T-helper 1 cell (primary cell): ENCODE data around the gene SBK1.

Experiments
- DNase-seq, 5 donors: peaks; one replicate each; pipeline ENCODE4 v3.0.0-alpha.2; 2012 to 2020

SBK1 gene

GRCh38 chr16:28283173-28283572 lies 9.2 kb upstream of the SBK1 start:
- no peak for DNase-seq

GRCh38 chr16:28283798-28284577 lies 8.3 kb upstream of the SBK1 start:
- no peak for DNase-seq

GRCh38 chr16:28285649-28286048 lies 6.7 kb upstream of the SBK1 start:
- no peak for DNase-seq

DNA sequence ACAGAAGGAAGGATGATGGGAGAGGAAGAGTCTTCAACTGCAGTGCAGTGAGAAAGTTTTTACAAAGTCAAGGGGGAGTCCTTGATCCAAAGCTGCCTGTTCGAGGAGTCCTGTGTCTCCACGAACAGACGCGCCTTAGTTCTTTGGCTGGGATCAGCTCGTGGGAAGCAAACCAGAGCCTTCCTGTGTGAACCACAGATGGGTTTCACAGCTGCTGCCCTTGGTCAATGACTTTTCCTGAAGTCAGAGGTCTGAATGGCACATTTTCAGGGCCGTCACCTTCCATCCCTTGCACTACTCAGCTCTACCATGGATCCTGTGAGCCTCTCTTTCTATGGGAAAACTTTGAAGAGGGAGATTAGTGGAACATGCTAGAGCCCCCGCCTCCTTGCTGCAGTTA lies 4.2 kb upstream of the SBK1 start:
- DNase-seq: no peak

GRCh38 chr16:28289048-28289447 lies 3.3 kb upstream of the SBK1 start:
- DNase-seq: no peak

- no peak for DNase-seq
Measured at GRCh38 chr16:28289939-28290858, 2.1 kb upstream of the SBK1 start.

GRCh38 chr16:28290859-28291254 lies 1.5 kb upstream of the SBK1 start:
- DNase-seq: no peak

DNA sequence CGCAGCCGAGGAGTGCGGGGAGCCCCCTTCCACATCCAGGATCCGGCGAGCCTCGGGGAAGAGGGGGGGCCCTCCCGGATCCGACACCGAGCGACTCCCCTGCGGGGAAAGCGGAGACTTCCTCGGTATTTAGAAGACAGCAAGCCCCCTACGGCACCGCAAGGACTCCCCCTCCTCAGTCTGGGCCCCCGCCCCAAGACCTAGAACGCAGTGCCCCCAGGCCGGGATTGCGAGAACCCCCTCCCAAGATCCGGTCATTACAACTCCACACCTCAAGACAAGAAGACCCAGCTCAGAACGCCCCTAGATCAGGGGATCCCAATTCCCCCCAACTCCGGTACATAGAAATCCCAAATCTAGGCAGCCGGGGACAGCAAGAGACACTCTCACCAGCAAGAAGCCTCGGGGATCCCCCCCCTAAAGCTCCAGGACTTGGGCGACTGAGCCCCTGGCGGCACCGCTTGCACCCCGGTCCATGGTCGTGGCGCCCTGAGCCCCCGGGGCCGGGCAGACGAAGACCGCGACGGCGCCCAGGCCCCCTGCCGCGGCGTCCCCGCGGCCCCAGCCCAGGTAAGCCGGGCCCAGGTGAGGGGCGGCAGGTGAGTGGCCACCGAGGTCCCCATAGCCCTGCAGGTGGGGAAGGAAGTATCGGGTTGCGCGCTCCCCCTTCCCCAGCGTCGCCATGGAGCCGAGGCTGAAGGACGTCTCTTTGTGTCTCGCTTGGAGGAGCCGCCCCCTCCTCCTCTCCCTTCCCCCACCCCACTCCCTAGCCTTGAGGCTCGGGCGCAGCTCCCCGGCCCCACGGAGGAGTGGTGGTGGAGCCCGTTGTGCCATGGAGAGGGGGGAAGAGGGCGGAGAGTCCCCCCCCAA lies 641 bp downstream of the SBK1 start:
- DNase-seq: peak in 1 of 5 donors; percentile 17

- no peak for DNase-seq
Measured at GRCh38 chr16:28293601-28293960, 1.3 kb downstream of the SBK1 start.

DNA sequence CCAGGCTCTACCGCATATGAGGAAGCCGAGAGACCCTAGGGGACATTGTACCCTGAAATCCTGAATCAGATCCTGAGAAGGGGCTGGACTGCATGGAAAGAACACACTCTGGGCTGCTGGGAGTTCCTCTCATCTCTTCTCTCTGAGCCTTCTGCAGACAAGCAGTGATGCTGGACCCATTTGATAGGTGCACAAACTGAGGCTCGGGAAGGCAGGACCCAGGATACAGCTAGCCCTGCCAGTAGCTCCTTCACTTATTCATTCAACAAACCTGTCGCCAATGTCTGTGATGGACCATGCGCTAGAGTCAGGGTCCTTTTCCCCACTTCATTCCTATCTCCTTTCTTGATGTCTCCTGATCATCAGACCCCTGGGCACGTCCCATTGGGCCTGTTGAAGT lies 1.9 kb downstream of the SBK1 start:
- DNase-seq: no peak

- no peak for DNase-seq
Measured at GRCh38 chr16:28295276-28295675, 3.0 kb downstream of the SBK1 start.

DNA sequence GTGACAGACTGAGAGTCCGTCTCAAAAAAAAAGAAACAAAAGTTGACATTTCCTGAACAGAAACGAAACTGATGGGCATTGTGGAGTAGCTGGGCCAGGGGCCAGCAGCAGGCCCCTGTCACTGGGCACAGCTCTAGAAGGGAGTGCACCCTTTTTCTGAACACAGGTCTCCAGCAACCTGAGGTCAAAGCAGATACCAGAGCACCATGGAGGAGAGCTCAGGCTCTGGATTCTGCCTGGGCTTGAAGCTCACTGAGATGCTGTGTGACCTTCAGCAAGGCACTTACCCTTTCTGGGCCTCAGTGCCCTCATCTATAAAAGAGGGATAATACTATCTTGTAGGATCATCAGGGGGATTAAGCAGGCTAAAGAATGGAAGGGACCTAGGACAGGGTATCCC lies 5.0 kb downstream of the SBK1 start:
- no peak for DNase-seq

GRCh38 chr16:28297784-28298510 lies 5.6 kb downstream of the SBK1 start:
- no peak for DNase-seq

DNA sequence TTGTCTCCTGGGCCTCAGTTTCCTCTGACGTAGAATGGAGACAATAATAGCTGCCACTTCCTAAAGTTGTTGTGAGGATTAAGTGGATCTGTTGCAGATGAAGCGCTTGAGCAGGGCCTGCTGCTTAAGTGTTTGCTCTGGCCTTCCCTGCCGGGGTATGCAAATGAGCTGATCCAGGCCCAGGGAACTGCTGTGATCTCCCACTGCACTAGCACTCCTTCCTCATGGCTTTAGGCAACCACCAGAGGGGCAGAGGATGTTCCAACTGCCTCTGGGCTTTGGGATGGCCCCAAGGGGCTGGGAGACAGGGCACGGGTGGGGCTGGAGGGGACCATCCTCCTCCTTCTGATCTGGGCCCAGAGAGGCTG lies 6.2 kb downstream of the SBK1 start:
- DNase-seq: no peak

- DNase-seq: no peak
Measured at GRCh38 chr16:28300327-28300726, 8.0 kb downstream of the SBK1 start.

DNA sequence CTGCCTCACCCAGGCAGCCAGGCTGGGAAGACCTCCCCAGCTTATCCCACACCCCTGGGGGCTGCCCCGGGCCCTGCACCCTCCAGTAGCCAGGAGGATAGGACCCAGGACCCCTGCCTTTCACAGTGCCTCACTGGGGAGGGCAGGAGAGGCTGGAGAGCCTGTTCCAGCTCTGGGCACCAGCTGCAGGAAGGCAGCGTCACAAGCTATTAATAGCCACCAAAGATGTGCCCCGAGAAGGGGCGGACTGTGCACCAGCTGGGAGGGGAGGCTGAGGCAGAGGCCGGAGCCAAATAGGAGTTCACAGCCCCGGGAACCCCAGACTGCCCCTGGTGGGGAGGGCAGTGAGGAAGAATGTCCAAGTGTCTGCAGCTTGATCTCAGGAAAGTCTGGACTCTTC lies 8.8 kb downstream of the SBK1 start:
- DNase-seq: no peak

GRCh38 chr16:28301620-28302019 lies 9.3 kb downstream of the SBK1 start:
- DNase-seq: no peak

DNA sequence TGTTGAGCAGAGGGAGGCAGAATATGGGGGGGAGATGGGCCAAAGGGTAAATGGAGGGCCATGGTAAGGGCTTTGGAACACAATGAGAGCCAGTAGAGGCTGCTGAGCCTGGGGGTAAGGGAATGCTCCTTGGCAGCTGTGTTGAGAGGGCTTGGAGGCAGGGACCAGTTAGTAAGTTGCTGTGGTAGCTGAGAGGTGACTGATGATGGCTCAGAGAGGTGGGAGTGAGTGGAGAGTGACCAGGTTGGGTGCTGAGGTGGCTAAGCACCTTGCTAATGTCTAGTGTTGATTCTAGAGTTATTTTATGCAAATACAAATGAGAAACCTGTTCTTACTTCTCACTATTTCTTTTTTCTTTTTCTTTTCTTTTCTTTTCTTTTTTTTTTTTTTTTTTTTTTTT lies 10.8 kb downstream of the SBK1 start:
- DNase-seq: no peak

DNA sequence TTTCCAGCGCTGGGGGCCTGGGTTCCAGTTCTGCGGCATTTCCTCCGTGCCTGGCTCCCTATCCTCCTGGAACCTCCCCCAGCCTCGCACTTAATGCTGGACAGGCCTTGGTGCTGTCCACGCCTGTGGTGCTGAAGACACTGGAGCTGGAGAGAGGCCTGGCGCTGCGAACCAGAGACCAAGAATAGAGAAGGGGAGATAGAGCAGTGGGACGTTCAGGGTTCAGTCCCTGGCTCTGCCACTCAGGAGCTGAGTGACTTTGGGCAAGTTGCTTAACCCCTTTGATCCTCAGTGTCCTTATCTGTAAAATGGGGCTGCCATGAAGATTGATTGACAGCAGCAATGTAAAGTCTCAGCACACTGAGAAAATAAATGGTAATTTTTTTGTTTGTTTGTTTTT lies 11.9 kb downstream of the SBK1 start:
- no peak for DNase-seq

- DNase-seq: no peak
Measured at GRCh38 chr16:28307936-28308335, 15.6 kb downstream of the SBK1 start.

DNA sequence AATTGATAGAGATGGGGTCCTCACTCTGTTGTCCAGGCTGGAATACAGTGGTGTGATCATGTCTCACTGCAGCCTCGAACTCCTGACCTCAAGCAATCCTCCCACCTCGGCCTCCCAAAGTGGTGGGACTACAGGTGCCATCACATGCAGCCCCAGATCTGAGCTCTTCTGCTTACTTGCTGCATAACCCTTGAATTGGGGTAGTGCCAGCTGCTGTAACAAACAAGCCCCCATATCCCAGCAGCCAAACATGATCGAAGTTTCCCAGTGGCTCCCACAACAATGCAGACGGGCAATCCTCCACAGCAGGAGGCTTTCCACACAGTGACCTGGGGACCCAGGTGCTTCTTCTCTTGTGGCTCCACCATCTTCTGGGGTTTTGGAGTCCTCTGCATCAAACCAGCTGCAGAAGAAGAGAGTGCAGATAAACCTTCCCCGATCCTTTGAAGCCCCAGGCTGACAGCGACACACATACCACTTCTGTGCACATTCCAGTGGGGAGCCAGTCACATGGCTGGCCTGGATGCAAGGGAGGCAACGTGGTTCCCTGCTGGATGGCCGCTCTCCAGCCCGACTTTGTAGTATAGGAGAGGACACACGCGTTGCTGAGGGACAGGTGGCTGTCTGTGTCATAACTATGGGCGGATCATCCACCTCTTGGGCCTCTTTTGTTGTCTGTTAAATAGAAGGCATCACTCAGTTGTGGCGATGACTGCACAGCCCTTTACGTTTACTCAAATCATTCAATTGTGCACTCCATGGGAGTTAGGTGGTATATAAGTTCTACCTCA lies 16.7 kb downstream of the SBK1 start:
- DNase-seq: no peak
